Skeletal muscle tissue (tissue), 4 donors: Measurements from ENCODE around the gene IL17REL. TPM values are rescaled to one million over a fixed set of nuclear protein-coding genes. Genes with fewer than 3 reads are reported as not detected.

ENCODE experiments used
- H3K27ac ChIP-seq: one replicate; pipeline ENCODE4 v1.7.0; 2013; ENCODE audit warnings: mild to moderate bottlenecking, low read depth, low read length, inconsistent platforms
- H3K27me3 ChIP-seq, 3 donors: one replicate each; pipeline ENCODE4 v1.7.0; 2013; ENCODE audit warnings: low read length in 3 of 3; ENCODE audit not compliant: control insufficient read depth in 3 of 3, insufficient read depth in 3 of 3
- H3K36me3 ChIP-seq, 3 donors: one replicate each; pipeline ENCODE4 v1.7.0; 2013; ENCODE audit warnings: low read length in 3 of 3; ENCODE audit not compliant: control insufficient read depth in 3 of 3, insufficient read depth in 3 of 3
- H3K4me1 ChIP-seq, 3 donors: one replicate each; pipeline ENCODE4 v1.7.0; 2013; ENCODE audit warnings: low read length in 3 of 3, mild to moderate bottlenecking in 3 of 3; ENCODE audit not compliant: control insufficient read depth in 3 of 3, insufficient read depth in 3 of 3
- H3K4me3 ChIP-seq, 3 donors: one replicate each; pipeline ENCODE4 v1.7.0; 2013; ENCODE audit warnings: low read length in 3 of 3
- H3K9ac ChIP-seq, 3 donors: one replicate each; pipeline ENCODE4 v1.7.0; 2013; ENCODE audit warnings: low read length in 3 of 3, mild to moderate bottlenecking in 3 of 3, moderate library complexity in 2 of 3, low read depth in 1 of 3
- H3K9me3 ChIP-seq, 3 donors: one replicate each; pipeline ENCODE4 v1.7.0; 2013; ENCODE audit warnings: low read length in 3 of 3; ENCODE audit not compliant: control insufficient read depth in 3 of 3
- total RNA-seq: library from RNA; depleted of rRNA; stranded (reverse); fragments of >200 nt; gene quantifications from one replicate; pipeline ENCODE4 v1.2.3, GENCODE V29; 2014
- donor health status: Osteomylitis.

Gene IL17REL
- total RNA-seq, 1 donor from 2014 or later, result not detected

- H3K27me3 ChIP-seq, result peaks cover 43 to 49% (median 48%) of the 10 kb centered on the region in 3 donors
- no peaks in the 10 kb centered on the region for H3K36me3 ChIP-seq
- H3K9ac ChIP-seq, result no peak overlapping the region
- H3K4me3 ChIP-seq, result no peak overlapping the region
- no peaks in the 10 kb centered on the region for H3K4me1 ChIP-seq
- H3K9me3 ChIP-seq, result peaks cover 0 to 3% (median 2%) of the 10 kb centered on the region in 3 donors
- H3K27ac ChIP-seq, result no peak overlapping the region
Measured at GRCh38 chr22:50019316-50019715, 6.8 kb upstream of the IL17REL start.

GRCh38 chr22:50018608-50019285, 6.2 kb upstream of the IL17REL start:
- peaks cover 49 to 54% (median 53%) of the 10 kb centered on the region in 3 donors for H3K27me3 ChIP-seq
- H3K9ac ChIP-seq, result no peak overlapping the region
- no peak overlapping the region for H3K4me3 ChIP-seq
- no peaks in the 10 kb centered on the region for H3K36me3 ChIP-seq
- H3K9me3 ChIP-seq, result peaks cover 0 to 3% (median 2%) of the 10 kb centered on the region in 3 donors
- H3K4me1 ChIP-seq, result no peaks in the 10 kb centered on the region
- H3K27ac ChIP-seq, result no peak overlapping the region

- Histone ChIP-seq H3K9me3 (peaks cover 0 to 3% (median 2%) of the 10 kb centered on the region in 3 donors), H3K27me3 (peaks cover 54 to 64% (median 63%) of the 10 kb centered on the region in 3 donors), H3K4me1 (no peaks in the 10 kb centered on the region), H3K36me3 (no peaks in the 10 kb centered on the region), H3K9ac (no peak overlapping the region), H3K4me3 (no peak overlapping the region), H3K27ac (no peak overlapping the region)
Measured at GRCh38 chr22:50017701-50018224, 5.2 kb upstream of the IL17REL start.

DNA sequence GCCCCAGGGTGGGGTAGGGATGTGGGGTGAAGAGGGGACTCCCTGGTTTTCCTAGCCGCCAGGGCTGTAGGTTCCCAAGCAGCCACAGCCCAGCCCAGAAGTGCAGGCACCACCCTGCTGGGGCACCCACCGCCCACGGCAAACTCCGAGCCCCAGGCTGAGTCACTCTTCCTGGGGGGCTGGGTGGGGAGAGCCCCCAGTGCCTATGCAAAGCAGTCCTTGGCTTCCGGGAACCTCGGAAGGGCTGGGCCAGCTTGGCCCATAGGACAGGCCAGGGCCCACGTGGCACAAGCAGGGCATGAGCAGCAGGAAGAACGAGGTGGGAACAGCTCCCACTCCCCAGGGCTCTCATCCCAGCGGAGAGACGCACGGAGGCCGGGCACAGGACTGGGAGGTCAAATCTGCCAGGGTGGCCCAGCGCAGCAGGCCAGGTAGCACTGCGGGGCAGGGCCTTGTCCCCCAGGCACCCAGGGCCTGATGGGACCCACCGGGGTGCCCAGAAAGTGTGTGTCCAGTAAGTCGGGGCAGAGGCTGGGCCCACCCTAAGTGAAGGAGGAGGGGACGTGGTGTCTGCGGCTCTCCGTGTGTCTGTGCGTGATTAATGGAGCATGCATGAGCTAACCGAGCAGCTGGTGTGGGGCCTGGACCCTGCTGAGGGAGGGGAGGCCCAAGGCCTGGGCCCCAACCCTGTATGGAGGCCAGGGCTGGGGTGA, 4.6 kb upstream of the IL17REL start:
- Histone ChIP-seq H3K4me3 (no peak overlapping the region), H3K36me3 (no peaks in the 10 kb centered on the region), H3K9ac (no peak overlapping the region), H3K4me1 (no peaks in the 10 kb centered on the region), H3K27ac (no peak overlapping the region), H3K9me3 (peaks cover 0 to 2% (median under 1%) of the 10 kb centered on the region in 3 donors), H3K27me3 (peaks cover 57 to 67% (median 63%) of the 10 kb centered on the region in 3 donors)

- Histone ChIP-seq H3K4me1 (no peaks in the 10 kb centered on the region), H3K4me3 (no peak overlapping the region), H3K27me3 (peaks cover 61 to 69% (median 67%) of the 10 kb centered on the region in 3 donors), H3K36me3 (no peaks in the 10 kb centered on the region), H3K9ac (no peak overlapping the region), H3K27ac (no peak overlapping the region), H3K9me3 (peaks cover 0 to 2% (median 0%) of the 10 kb centered on the region in 3 donors)
Measured at GRCh38 chr22:50016308-50016987, 3.9 kb upstream of the IL17REL start.

- peaks cover 0 to 2% (median 0%) of the 10 kb centered on the region in 3 donors for H3K9me3 ChIP-seq
- peaks cover 64 to 76% (median 72%) of the 10 kb centered on the region in 3 donors for H3K27me3 ChIP-seq
- H3K27ac ChIP-seq, result no peak overlapping the region
- H3K36me3 ChIP-seq, result no peaks in the 10 kb centered on the region
- no peaks in the 10 kb centered on the region for H3K4me1 ChIP-seq
- no peak overlapping the region for H3K4me3 ChIP-seq
- H3K9ac ChIP-seq, result no peak overlapping the region
Measured at GRCh38 chr22:50015451-50016307, 3.1 kb upstream of the IL17REL start.

DNA sequence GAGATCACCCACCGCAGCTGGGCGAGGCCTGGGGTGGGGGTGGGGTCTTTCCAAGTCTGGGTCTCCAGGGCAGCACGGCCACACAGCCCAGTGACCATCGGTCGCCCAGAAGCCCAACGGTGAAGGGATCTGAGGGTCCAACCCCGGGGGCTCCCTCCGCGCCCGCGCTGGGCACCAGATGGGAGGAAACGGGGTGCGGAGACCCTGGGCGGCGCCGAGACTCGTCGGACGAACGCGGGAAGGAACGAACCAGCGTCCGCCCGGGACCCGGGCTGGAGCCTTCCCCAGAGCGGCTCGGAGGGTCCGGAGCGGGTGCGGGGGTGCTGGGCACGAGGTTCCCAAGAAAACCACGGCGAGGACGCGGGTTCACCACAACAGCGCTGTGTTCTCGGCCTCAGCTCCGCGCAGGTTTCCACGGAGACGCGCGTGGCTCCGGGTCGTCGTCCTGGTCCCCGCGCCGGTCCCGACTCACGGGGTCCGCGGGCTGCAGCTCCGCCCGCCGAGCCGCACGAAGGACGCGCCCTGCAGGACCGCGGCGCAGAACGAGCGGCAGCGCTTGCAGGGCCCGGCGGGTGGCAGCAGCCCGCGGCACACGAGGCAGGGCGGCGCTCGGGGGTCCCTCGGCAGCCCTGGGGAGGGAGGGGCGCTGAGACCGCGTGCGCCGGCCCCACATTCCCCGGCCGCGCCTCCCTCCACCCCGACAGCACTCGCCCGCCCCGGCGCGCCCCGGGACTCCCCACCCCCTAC, 2.3 kb upstream of the IL17REL start:
- Histone ChIP-seq H3K4me3 (no peak overlapping the region), H3K27me3 (peaks cover 71 to 83% (median 74%) of the 10 kb centered on the region in 3 donors)

DNA sequence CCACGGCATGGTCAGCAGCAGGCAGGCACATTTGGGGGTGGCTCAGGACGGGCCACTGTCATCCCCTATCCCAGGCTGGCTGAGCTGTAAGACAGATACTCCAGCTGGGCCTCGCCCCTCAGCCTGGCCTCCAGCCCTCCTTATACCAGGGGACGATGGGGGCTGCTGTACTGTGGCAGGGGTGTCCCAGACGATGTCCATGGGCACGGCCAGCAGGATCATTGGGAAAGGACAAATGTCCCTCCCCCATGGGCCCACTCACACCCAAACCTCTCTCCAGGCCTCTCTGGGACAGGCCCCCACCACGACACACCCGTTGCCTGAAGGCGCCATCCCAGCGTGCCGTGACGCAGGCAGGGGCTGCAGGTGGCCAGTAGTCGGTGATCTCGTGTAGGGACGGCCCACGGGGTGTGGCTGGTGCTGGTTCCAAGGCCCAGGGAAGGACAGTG, 1.5 kb upstream of the IL17REL start:
- Histone ChIP-seq H3K27me3 (peaks cover 67 to 83% (median 73%) of the 10 kb centered on the region in 3 donors), H3K4me3 (no peak overlapping the region), H3K36me3 (no peaks in the 10 kb centered on the region), H3K9ac (no peak overlapping the region), H3K4me1 (no peaks in the 10 kb centered on the region), H3K27ac (no peak overlapping the region), H3K9me3 (no peaks in the 10 kb centered on the region)

More for the DNA sequence above, 2.3 kb upstream of the IL17REL start:
- H3K27ac ChIP-seq, result no peak overlapping the region
- H3K9ac ChIP-seq, result peak overlapping the region in 1 of 3 donors; percentile 25
- no peaks in the 10 kb centered on the region for H3K4me1 ChIP-seq
- H3K9me3 ChIP-seq, result peaks cover 0 to 2% (median 0%) of the 10 kb centered on the region in 3 donors
- no peaks in the 10 kb centered on the region for H3K36me3 ChIP-seq
